AG20443 (cell line): ENCODE results near the gene STK24.
A peak's percentile ranks its signal among the peaks of the same experiment; 100 is the strongest.

ENCODE experiments used
- DNase-seq: peaks from one replicate; pipeline ENCODE4 v3.0.0; 2012; ENCODE audit warnings: low spot score, mixed read lengths

STK24 gene

DNA sequence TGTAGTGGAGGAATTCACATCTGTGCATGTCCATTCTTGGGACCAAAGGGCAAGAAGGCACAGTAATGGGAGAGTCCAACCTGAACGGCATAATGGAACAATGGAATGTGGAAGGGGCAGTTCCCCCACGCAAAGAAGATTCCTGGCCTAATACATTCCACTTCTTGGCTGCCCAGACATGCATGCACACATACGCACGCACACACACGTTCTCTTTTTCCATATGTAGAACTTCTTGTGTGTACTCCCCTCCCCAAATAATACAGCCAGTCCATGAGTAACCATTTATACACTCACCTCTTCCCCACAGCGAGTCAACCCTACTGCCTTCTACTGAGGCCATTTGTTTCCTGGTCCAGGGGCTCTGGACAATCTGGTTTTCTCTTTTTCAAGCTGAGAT lies 6.0 kb upstream of the STK24 start:
- no peak for DNase-seq

DNA sequence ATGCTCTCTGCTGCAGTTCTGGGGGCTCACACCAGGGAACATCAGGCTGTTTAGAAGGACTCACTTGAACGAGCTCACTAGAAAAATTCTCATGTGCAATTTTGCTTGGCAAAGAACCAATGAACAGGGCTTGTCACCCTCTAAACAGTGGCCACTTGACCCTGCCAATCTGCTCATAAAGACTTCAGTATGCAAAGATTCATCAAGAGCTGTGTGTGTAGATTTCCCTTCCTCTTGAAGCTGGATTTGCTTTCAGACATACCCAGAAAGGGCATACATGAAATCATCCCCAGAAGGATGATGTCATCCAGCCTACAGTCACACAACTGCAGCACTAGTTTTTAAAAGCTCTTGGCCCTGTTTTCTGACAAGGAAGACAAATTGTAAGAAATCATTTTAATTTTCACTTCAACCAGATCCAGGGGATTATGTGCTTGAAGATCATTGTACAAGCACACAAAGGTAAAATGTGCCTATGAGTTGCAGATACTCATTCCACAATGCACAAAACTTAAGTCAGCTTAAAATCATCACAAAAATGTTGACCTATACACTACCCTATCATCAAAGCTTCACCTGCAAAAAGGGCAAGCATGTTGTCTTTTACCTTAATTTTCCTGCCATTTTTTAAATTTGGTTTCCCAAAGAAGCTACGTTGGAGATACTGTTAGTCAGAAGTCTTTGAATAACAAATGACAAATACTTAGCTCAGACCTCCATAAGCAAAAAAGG lies 5.2 kb upstream of the STK24 start:
- peak; percentile 62 for DNase-seq

DNA sequence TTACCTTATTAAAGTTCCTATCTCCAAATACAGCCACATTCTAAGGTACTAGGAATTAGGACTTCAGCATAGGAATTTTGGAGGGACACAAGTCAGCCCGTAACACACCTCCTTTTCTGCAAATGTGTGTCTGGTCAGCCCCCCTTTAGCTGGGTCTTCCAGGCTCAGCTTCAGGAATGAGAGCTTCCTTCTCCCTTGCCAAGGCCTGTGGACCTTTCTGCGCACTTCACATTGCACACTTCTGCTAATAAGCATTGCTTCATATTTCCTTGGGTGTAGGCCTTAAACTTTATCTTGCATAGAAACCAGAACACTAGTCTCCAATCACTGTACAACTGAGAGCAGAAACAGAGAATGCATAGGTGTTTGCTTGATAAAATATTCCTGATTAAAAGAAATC lies 4.5 kb upstream of the STK24 start:
- no peak for DNase-seq

DNA sequence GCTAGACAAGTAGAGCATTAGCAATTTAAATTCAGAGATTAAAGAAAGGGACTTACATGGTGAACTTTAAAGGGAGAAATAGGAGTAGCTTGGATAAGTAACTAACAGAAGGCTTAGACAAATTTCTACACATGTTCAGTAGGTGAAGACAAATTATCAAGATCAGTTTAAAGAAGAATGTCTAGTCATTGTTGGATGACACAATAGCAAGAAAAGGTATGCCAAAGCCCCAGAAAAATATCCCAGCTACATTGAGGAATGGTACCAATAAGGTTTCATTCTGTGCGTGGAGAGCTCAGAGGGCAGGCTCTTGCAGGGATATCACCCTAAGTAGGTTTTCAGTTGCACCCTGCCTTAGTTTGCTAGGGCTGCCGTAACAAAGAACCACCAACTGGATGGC lies 3.5 kb upstream of the STK24 start:
- no peak for DNase-seq

DNA sequence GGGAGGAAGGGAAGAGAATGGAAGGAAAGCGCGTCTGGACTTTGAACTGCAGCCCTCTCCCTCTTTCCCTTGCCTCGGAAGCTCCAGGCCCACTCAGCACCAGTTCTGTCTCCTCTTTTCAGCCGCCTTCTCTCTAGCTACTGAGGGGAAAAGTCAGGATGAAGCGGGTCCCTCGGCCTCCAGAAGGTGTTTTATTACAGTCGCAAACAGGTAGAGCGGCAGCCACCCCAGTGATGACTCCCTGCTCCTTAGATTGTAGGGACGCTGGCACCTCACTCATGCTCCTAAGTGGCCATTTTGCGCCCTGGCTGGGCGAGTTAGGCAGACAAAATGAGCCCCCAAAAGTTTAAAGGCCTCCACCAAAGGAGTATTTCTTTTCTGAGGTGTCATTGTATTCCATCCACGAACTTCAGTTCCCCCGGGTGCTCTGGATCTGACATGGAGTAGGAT lies 954 bp upstream of the STK24 start:
- DNase-seq: no peak

DNA sequence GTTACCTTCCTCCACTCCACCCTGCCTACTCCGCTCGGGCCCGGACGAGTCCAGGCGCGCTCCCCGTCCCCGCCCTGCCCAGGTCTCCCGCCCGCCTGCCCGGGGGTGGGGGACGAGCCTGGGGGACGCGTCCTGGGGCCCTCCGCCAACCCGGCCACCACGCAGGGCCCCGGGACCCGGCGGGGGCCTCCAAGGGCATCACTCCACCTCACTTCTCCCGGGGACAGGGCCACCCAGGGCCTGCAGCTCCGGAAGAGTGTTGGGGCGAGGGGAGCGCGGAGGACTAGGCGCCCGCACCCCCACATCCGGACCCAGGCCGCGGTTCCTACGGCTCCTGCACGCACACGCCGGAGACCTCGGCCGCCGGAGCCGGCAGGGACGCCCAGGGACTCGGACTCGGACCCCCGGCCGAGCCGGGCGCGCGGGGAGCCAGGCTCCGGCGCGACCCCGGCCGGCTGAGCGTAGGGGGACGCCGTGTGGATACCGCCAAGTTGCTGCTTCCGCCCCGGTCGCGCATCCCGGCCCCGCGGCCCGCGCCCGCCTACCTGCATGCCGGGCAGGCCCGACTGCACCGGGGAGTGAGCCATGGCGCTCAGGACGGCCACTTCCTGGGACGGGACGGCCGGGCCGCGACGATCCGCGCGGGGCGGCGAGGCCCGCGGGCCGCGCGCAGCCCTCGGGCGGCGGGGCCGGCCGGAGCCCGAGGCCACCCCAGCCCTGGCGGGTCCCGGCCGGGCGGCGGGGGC lies 534 bp downstream of the STK24 start:
- DNase-seq: peak; percentile 58

DNA sequence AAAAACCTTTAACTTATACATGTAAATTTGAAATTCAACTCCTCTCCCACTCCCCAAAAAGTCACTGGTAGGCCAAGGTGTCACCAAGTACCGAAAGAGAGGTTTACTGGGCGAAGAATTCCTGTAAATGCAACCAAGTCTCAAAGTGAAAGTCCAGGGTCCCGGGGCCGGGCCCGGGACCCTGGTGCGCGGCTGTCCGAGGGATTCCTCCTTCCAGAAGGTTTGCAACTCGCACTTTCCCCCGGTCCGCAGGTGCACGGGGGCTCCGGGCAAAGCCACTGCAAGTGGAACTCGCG lies 1.1 kb downstream of the STK24 start:
- no peak for DNase-seq

DNA sequence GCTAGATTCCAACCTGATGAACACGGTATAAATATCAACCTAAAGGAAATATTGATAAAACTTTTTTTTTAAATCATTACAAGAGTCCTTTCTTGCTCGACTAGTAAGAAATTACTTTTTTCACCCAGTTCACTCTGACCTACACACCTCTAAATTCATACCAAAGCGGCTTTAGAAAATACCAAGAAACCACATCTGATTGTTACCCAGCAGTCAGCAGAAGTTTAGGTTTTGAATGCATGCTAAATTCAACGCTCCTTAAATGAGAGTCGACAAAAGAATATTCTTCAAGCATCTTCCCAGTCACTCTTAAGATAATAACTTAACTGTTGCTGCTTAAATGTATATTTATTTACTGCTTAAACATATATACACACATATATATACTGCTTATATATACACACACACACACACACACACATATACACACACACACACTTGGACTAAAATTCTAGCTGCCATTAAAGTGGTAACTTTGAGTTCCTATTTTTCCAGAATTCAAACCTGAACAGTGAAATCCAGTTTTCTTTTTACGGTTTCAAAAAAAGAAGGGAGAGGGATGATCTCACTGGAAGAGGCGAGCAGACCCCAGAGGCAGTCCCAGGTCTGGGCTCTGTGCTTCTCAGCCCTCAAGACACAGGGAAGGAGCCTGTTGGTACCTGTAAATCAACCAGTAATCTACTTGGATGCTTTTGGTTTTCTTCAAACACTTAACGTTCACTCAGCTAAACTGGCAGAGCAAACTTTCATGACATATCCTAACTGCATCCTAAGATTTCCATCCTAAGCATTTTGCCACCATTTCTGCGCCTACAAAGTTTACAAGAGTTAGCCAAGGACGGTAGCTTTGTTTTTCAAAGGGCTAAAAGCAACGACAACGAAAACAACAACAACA lies 1.7 kb downstream of the STK24 start:
- DNase-seq: no peak

DNA sequence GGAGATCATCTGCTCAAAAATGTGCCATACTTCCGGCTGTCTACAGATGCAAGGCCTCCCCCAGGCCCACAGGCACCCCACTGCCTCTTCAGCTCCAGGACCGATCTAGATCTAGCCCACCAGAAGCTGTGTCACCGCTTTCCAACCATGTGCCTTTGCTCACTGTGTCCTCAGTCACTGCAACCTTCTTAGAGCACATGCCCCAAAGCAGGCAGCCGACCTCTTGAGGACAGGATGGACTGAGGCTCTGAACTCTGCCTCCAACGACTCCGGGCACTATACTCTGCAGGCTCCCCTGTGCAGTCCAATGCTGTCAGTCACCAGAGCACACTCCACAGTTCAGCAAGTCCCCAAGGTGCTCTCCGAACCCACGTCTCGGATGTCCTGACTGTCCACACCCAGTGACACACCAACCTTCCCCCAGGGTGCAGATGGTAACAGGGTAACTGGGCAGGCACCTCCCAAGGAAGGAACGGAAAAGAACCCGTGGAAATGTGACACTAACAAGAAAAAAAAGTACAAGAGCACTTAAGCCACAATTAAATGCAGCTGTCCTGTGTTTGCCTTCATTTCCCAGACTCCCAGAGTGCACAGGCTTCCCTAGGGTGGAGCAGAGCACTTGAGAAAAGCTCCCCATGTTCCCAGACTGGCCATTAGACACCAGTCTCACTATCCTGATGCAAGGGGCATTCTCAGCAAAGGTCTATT lies 4.8 kb downstream of the STK24 start:
- peak; percentile 74 for DNase-seq

DNA sequence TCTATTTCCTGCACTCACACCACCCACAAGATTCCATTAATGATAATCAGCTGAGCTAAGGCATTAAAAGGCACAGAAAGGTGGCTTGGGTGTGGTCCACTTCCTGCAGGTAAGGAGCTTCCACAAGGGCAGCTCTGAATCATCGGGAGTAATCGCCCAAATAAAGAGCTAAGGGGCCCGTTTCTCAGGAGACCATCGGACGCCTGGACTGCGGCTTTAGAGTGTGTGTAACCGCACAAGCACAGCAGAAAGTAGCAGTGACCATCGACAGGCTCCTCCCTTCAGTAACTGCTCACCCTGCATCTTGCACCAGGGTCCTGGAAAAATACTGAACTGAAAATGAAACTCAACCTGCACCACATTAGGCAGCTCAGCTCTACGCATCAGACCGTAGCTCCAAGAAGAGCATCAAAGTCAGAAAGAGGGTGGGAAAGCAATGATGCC lies 6.0 kb downstream of the STK24 start:
- no peak for DNase-seq

DNA sequence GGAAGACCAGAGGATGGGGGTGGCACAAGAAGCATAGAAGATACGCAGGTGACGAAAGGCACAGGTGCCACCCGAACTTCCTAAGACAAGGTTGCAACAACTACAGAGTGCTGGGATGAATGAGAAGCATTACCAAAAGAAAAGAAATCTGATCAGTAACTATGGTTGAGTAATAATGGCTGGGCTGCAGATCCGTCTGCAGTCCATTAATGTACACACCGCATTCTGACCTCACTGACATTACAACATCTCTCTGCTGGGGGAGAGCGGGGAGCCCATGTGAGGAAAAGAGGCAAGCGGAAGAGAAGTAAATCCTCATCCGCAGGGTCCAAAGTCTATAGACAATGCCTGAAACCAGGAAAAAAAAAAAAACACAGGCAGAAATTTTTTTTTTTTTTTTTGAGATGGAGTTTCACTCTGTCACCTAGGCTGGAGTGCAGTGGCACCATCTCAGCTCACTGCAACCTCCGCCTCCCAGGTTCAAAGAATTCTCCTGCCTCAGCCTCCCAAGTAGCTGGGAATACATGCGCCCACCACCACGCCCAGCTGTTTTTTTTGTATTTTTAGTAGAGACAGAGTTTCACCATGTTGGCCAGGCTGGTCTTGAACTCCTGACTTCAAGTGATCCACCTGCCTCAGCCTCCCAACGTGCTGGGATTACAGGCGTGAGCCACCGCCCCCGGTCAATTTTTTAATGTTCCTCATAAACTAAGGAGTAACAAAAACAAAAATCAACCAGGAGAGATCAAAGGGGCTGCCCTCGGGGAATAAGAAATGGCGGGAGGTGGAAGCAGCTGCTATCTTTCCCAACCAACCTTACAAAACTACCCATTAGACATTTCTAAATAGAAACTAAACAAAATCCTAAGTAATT lies 7.2 kb downstream of the STK24 start:
- DNase-seq: peak; percentile 30

DNA sequence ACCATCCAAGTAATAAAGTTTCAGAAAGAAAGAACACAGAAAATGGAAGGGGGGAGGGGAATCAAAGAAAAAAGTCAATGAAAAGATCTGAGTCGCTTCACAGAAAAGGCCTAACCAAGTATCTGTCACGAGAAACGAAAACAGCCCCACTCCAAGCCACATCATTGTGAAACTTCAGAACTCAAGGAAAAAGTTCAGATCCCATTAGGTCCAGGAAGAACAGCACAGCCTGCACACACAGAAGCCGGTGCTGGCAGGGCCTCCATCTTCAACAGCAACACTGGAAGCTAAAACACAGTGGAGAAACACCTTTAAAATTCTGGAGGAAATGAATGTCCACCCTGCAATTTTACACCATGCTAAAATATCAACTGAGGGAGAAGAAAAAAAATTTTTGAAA lies 8.0 kb downstream of the STK24 start:
- DNase-seq: no peak

DNA sequence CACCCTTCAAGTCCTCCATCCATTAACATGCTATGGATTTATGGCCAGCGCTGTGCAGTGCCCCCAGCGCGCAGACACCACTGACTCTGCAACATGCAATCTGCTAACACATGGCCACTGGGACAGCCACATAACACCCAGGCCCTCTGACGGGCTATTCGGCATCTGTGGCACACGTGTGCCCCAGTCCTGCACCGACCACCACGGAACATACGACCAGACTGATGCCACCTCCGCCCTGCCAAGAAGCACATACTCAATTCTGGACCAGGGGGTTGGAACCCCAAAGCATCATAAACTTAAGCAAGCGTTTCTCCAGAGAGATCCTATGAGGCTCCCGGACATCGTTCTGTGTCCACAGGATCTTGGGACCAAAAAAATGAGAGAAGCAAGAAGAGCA lies 9.8 kb downstream of the STK24 start:
- DNase-seq: no peak

DNA sequence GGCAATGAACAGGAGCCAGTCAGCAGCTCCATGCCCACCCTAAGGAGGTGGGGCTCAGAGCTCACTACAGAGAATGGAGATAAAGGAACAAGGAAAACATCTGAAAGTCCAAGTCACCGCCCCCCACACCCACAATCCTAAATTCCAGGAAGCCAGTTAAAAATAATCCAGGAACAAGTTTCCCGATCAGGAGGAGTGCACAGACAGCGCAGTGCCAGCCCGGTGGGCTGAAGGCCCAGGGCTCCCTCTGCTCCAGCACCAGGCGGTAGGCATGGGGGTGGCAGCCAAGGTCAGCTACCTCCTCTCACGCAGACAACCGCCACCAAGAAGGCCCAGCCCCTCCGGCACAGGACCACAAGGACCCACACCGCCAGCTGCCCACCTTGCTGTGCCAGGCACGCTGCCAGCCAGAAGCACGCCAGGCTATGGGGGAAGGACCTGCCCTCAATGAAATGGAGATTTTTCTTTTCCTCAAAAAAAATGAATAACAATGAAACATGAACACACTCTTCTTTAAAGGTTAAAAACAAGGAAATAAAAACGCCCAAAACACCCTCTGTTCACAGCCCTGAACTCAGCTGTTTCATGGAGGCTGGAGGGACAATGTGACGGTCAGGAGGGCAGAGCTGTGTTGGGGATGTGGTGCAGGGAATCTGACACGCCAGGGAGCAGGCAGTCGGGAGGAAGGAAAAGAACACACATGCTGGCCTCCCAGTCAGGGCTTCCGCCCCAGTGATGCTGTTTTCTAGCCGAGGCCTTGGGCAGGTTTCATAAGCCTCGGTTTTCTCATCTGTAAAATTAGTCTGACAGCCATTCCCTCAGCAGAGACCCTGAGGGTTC lies 11.0 kb downstream of the STK24 start:
- peak; percentile 59 for DNase-seq

DNA sequence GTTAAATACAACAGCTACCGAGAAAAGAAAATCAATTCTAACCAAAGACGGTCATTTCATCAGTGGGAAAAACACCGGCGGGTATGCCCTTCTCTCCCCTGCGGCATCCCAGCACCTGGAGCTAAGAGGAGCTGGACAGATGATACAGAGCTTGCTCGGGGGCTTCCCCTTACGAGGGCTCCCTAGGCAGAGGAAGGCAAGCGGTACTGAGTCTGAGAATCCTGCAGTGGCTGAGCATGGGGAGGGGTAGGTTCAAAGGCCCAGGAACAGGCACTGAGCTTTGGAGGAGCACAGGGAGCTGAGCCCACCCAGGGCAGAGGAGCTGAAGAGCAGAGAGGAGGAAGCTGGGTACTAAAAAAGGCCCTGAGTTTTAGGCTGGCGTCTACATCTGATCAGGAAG lies 12.7 kb downstream of the STK24 start:
- DNase-seq: no peak

DNA sequence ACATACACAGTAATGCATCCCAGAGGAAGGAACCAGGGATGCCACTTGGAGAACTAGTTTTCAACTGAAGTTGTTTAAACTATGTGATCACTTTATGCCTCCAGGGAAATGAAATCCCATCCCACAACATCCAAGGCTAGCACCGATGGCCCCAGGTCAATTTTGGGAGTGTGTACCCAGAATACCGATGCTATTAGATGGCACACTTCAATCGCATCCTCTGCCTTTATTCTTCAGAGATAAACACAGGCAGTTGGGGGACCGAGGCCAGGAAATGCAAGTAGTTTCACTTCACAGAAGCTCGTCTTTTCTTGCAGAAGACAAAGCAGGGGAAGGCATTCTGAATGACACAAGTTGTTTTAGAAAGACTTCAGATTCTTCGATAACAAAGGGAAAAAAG lies 13.8 kb downstream of the STK24 start:
- DNase-seq: peak; percentile 16

DNA sequence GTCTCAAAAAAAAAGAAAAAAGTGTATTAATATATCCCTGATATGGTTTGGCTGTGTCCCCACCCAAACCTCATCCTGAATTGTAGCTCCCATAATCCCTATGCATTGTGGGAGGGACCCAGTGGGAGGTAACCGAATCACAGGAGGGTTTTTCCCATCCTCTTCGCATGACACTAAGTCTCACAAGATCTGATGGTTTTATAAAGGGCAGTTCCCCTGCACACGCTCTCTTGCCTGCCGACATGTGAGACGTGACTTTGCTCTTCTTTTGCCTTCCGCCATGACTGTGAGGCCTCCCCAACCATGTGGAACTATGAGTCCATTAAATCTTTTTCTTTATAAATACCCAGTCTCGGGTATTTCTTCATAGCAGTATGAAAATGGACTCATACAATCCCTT lies 17.7 kb downstream of the STK24 start:
- DNase-seq: no peak

DNA sequence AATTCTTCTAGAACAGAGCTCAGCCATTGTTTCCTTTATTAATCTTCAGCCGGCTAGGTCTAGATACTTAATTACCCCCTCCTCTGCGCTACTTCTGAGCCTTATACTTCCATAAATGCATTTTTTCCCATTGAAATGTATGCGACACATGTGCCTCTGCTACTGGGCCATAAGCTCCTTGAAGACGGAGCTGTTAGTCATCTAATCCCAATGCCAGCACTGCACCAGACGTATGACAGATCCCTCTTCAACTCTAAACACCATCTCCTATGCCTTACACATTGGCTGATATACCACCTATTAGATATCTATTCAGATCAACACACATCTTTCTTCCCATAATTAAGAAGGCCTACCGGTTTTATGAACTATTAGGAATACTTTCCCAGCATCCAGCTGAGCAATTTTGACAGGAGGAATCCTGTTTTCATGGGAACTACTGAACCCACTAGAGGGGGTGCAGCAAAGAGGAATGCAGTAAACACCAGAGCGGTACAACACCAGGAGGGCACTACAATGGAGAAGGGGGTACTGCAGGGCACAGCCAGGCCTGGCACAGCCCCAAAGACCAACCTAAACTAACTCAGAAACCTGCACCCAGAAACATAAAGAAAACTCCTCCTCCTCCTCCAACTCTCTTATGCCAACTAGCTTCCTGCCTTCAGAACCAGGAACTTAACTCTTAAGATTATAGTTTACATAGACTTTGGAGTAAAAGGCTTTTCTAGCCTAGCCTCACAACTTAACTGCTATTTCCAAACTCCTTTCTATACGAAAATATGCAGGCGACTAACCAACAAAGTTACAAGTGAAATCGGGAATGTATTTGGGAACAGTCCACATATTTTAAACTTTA lies 18.7 kb downstream of the STK24 start:
- no peak for DNase-seq

DNA sequence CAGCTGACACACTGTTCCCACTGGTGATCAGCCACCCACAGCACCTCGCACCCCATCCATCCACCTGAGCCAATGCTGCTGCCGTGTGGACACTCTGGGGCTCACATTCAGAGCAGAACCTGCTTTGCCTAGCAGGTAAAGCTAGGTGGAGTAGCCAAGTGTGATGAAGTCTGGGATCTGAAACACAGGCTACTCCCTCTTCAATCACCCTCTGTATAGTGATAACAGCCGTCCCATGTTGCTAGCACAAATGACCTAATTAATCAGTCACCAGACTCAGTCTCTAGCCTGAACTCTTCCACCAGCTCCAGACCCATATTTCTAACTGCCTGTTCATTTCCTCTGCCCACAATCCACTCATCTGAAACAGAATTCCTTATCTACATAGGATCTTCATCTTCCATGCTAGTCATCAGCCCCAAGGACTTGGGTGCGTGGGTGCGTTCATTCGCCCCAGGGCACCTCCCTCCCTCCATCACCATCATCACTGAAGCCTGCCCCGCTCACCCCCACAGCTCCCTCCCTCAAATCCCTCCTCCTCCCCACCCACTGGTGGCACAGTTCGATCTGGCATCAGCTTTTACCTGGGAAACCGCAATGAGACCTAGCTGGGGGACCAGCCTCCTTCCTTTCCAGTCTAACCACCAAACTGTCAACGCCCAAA lies 19.8 kb downstream of the STK24 start:
- no peak for DNase-seq
